ENCODE results near the gene CES5A. TPM values are rescaled to one million over a fixed set of nuclear protein-coding genes. Genes with fewer than 3 reads are reported as not detected.

CES5A gene
- total RNA-seq, 1 donor: not detected

GRCh38 chr16:55907661-55908060 lies 32.5 kb upstream of the CES5A start:
- no peak for TF ChIP-seq CTCF (IDR thresholded peaks at IDR 0.05; ENCODE audit: extremely low read depth, low read depth, low read length)
- H4K20me1 ChIP-seq (ENCODE audit: insufficient read depth, low read length): no peaks in the 10 kb centered on the region

GRCh38 chr16:55906123-55906522 lies 30.9 kb upstream of the CES5A start:
- Histone ChIP-seq H3K9me3 (ENCODE audit: low read depth, low read length) (no peaks in the 10 kb centered on the region), H3K36me3 (ENCODE audit: insufficient read depth, low read length) (no peaks in the 10 kb centered on the region), H3K27ac (ENCODE audit: low read depth, low read length) (no peak overlapping the region), H3K79me2 (ENCODE audit: insufficient read depth, low read length) (no peaks in the 10 kb centered on the region), H3K4me3 (ENCODE audit: insufficient read depth, low read length) (no peak overlapping the region), H3K4me2 (ENCODE audit: insufficient read depth, low read length) (no peak overlapping the region), H3K4me1 (ENCODE audit: insufficient read depth, low read length) (no peaks in the 10 kb centered on the region), H2AFZ (ENCODE audit: low read length) (no peak overlapping the region), H4K20me1 (ENCODE audit: insufficient read depth, low read length) (no peaks in the 10 kb centered on the region), H3K27me3 (ENCODE audit: insufficient read depth, low read length) (no peaks in the 10 kb centered on the region)
- no peak for DNase-seq (ENCODE audit: insufficient read length, low spot score, missing footprints)
- no peak for TF ChIP-seq CTCF (IDR thresholded peaks at IDR 0.05; ENCODE audit: extremely low read depth, low read depth, low read length)

More at GRCh38 chr16:55907661-55908060, 32.5 kb upstream of the CES5A start:
- H3K27ac ChIP-seq (ENCODE audit: low read depth, low read length): no peak overlapping the region
- no peaks in the 10 kb centered on the region for H3K4me1 ChIP-seq (ENCODE audit: insufficient read depth, low read length)
- H3K4me3 ChIP-seq (ENCODE audit: insufficient read depth, low read length): no peak overlapping the region
- H3K79me2 ChIP-seq (ENCODE audit: insufficient read depth, low read length): no peaks in the 10 kb centered on the region
- no peak for DNase-seq (ENCODE audit: insufficient read length, low spot score, missing footprints)
- H3K36me3 ChIP-seq (ENCODE audit: insufficient read depth, low read length): no peaks in the 10 kb centered on the region
- H3K4me2 ChIP-seq (ENCODE audit: insufficient read depth, low read length): no peak overlapping the region
- no peaks in the 10 kb centered on the region for H3K27me3 ChIP-seq (ENCODE audit: insufficient read depth, low read length)
- H3K9me3 ChIP-seq (ENCODE audit: low read depth, low read length): no peaks in the 10 kb centered on the region
- no peak overlapping the region for H2AFZ ChIP-seq (ENCODE audit: low read length)

- no peaks in the 10 kb centered on the region for H3K79me2 ChIP-seq (ENCODE audit: insufficient read depth, low read length)
- no peak for TF ChIP-seq CTCF (IDR thresholded peaks at IDR 0.05; ENCODE audit: extremely low read depth, low read depth, low read length)
- no peak for DNase-seq (ENCODE audit: insufficient read length, low spot score, missing footprints)
These were observed 30.5 kb upstream of the CES5A start for GRCh38 chr16:55905651-55906050.

GRCh38 chr16:55901566-55902217 lies 26.5 kb upstream of the CES5A start:
- Histone ChIP-seq H2AFZ (ENCODE audit: low read length) (no peak overlapping the region), H3K27me3 (ENCODE audit: insufficient read depth, low read length) (no peaks in the 10 kb centered on the region), H3K27ac (ENCODE audit: low read depth, low read length) (no peak overlapping the region), H3K9me3 (ENCODE audit: low read depth, low read length) (no peaks in the 10 kb centered on the region), H3K4me3 (ENCODE audit: insufficient read depth, low read length) (no peak overlapping the region), H3K36me3 (ENCODE audit: insufficient read depth, low read length) (no peaks in the 10 kb centered on the region), H3K79me2 (ENCODE audit: insufficient read depth, low read length) (no peaks in the 10 kb centered on the region), H4K20me1 (ENCODE audit: insufficient read depth, low read length) (no peaks in the 10 kb centered on the region), H3K4me1 (ENCODE audit: insufficient read depth, low read length) (no peaks in the 10 kb centered on the region), H3K4me2 (ENCODE audit: insufficient read depth, low read length) (no peak overlapping the region)
- TF ChIP-seq CTCF (IDR thresholded peaks at IDR 0.05; ENCODE audit: extremely low read depth, low read depth, low read length): no peak
- no peak for DNase-seq (ENCODE audit: insufficient read length, low spot score, missing footprints)

More at GRCh38 chr16:55905651-55906050, 30.5 kb upstream of the CES5A start:
- no peaks in the 10 kb centered on the region for H3K36me3 ChIP-seq (ENCODE audit: insufficient read depth, low read length)
- H3K9me3 ChIP-seq (ENCODE audit: low read depth, low read length): no peaks in the 10 kb centered on the region
- H2AFZ ChIP-seq (ENCODE audit: low read length): no peak overlapping the region
- no peak overlapping the region for H3K4me3 ChIP-seq (ENCODE audit: insufficient read depth, low read length)
- H3K4me1 ChIP-seq (ENCODE audit: insufficient read depth, low read length): no peaks in the 10 kb centered on the region
- H3K27me3 ChIP-seq (ENCODE audit: insufficient read depth, low read length): no peaks in the 10 kb centered on the region
- H3K27ac ChIP-seq (ENCODE audit: low read depth, low read length): no peak overlapping the region
- H3K4me2 ChIP-seq (ENCODE audit: insufficient read depth, low read length): no peak overlapping the region
- no peaks in the 10 kb centered on the region for H4K20me1 ChIP-seq (ENCODE audit: insufficient read depth, low read length)

Measured in osteoblast (primary cell).